Fibroblast of lung (primary cell): Measurements from ENCODE around the gene GSC2. TPM values are rescaled to one million over a fixed set of nuclear protein-coding genes. Genes with fewer than 3 reads are reported as not detected.

Experiments
- DNase-seq, 2 donors: peaks; one replicate each; pipeline versions ENCODE4 v3.0.0 to v3.0.0-alpha.2; 2010; ENCODE audit warnings: low read depth in 2 of 2
- H2AFZ ChIP-seq: 2 replicates; pipeline ENCODE4 v1.5.1; 2012; ENCODE audit warnings: low read length, control low read depth, inconsistent platforms
- H3K27ac ChIP-seq: 2 replicates; pipeline ENCODE4 v1.5.1; 2011; ENCODE audit warnings: low read length, control low read depth; ENCODE audit not compliant: insufficient read depth
- H3K27me3 ChIP-seq: 2 replicates; pipeline ENCODE4 v1.5.1; 2011; ENCODE audit warnings: mild to moderate bottlenecking, low read length; ENCODE audit not compliant: control insufficient read depth, insufficient read depth
- H3K36me3 ChIP-seq: 2 replicates; pipeline ENCODE4 v1.5.1; 2011; ENCODE audit warnings: low read length; ENCODE audit not compliant: control insufficient read depth, insufficient read depth
- H3K4me1 ChIP-seq: 2 replicates; pipeline ENCODE4 v1.5.1; 2011; ENCODE audit warnings: low read length; ENCODE audit not compliant: control insufficient read depth, insufficient read depth; ENCODE audit errors: extremely low read depth
- H3K4me2 ChIP-seq: 2 replicates; pipeline ENCODE4 v1.5.1; 2011; ENCODE audit warnings: low read length, control low read depth; ENCODE audit not compliant: insufficient read depth; ENCODE audit errors: extremely low read depth
- H3K4me3 ChIP-seq, 4 experiments: fragments of 200-600 bp in 1 of 4; sonication (generic) in 1 of 4; replicated peaks in 1 of 4; 2 replicates each; pipeline ENCODE4 v1.5.1; 2011 to 2016; ENCODE audit warnings: low read length in 4 of 4, low read depth in 3 of 4, mild to moderate bottlenecking in 3 of 4, control low read depth in 2 of 4, inconsistent platforms in 1 of 4, mixed read lengths in 1 of 4; ENCODE audit not compliant: insufficient read depth in 1 of 4; ENCODE audit errors: control extremely low read depth in 1 of 4
- H3K79me2 ChIP-seq: 2 replicates; pipeline ENCODE4 v1.5.1; 2012; ENCODE audit warnings: mild to moderate bottlenecking, low read length, inconsistent platforms; ENCODE audit not compliant: control insufficient read depth, insufficient read depth
- H3K9ac ChIP-seq: 2 replicates; pipeline ENCODE4 v1.5.1; 2011; ENCODE audit warnings: mild to moderate bottlenecking, low read length, control low read depth; ENCODE audit not compliant: insufficient read depth
- H3K9me3 ChIP-seq: 2 replicates; pipeline ENCODE4 v1.5.1; 2012; ENCODE audit warnings: low read depth, low read length; ENCODE audit not compliant: control insufficient read depth, insufficient read depth
- H4K20me1 ChIP-seq: 2 replicates; pipeline ENCODE4 v1.5.1; 2011; ENCODE audit warnings: low read length; ENCODE audit not compliant: control insufficient read depth, insufficient read depth; ENCODE audit errors: extremely low read depth
- CTCF ChIP-seq, 2 donors: IDR thresholded peaks in 1 of 2; conservative IDR thresholded peaks in 1 of 2; 1 replicate in 1 of 2; 2 replicates in 1 of 2; pipeline ENCODE4 v1.5.1; 2011 to 2012; ENCODE audit warnings: low read length in 2 of 2, control low read depth in 1 of 2, inconsistent platforms in 1 of 2, low read depth in 1 of 2, mild to moderate bottlenecking in 1 of 2
- EZH2 ChIP-seq: IDR thresholded peaks from 2 replicates; pipeline ENCODE4 v1.5.1; 2012; ENCODE audit warnings: low read length, control low read depth, mild to moderate bottlenecking; ENCODE audit errors: missing control alignments
- polyA plus RNA-seq, 2 donors: library from polyadenylated mRNA; depleted of rRNA in 1 of 2; stranded (reverse) in 1 of 2; unstranded in 1 of 2; fragments of >200 nt; gene quantifications; 2 replicates each; pipeline ENCODE4 v1.2.1, GENCODE V29; 2011 to 2012; ENCODE audit warnings: missing spikeins in 1 of 2
- total RNA-seq: library from RNA; depleted of rRNA; stranded (reverse); fragments of >200 nt; gene quantifications from 2 replicates; pipeline ENCODE4 v1.2.1, GENCODE V29; 2014

The GSC2 gene
- total and polyA plus RNA-seq, 2 donors (not counting 1 experiment from before 2014, with no cell fraction given), result not detected

- Histone ChIP-seq H3K4me3 (no peak overlapping the region), H4K20me1 (peaks cover 2% of the 10 kb centered on the region), H3K27ac (no peak overlapping the region), H2AFZ (no peak overlapping the region), H3K9me3 (no peaks in the 10 kb centered on the region), H3K79me2 (peaks cover 54% of the 10 kb centered on the region), H3K27me3 (no peaks in the 10 kb centered on the region), H3K9ac (no peak overlapping the region), H3K4me1 (peaks cover 3% of the 10 kb centered on the region), H3K4me2 (no peak overlapping the region), H3K36me3 (no peaks in the 10 kb centered on the region)
- no peak for DNase-seq
- TF ChIP-seq EZH2, result no peak
- TF ChIP-seq CTCF (conservative IDR thresholded peaks at IDR 0.05 in 1 of 2, IDR thresholded peaks at IDR 0.05 in 1 of 2; ENCODE audit: low read depth in 1 of 2, low read length in 2 of 2), result no peak
These were observed 44.6 kb downstream of the GSC2 start for GRCh38 chr22:19105456-19105855.

DNA sequence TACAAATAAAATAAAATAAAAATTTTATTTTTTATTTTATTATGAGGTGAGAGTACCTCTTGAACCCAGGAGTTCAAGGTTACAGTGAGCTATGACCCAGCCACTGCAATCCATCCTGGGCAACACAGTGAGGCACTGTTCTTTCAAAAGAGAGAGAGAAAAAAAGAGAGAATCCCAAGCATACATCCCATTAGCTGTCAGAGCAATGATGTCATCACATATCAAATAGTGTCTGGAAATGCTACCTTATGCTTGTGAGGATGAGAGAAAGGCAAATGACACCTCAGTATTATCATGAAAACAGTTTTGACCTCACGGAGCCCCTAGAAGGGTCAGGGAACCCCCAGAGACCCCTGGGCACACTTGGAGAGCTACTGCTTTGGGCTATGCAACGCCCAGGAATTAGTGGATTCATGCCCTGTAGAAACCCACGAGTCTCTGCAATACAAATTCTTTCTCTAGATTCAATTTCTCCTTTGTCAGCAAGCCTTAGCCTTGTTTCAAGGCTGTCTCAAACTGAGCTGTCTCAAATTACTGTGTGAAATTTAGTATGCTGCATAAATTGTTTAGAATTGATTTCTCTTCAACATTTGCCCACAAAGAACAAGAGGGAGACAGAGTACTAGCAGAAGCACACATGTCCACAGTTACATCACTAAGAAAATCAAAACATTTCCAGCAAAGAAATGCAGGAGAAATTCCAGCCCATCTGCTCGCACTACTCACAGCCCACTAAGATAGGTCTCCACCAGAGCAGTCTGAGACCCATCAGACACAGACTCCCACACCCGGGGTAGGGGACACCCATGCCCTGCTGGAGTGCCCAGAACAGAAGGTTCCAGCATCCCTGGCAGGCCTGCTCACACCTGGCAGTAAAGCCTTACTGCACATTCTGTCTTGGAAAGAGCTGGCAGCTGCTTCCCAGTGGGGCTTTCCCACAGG, 45.9 kb downstream of the GSC2 start:
- H3K4me2 ChIP-seq, result no peak overlapping the region
- no peak overlapping the region for H2AFZ ChIP-seq
- DNase-seq, result peak; percentile 21 to 86
- H3K36me3 ChIP-seq, result no peaks in the 10 kb centered on the region
- no peak overlapping the region for H3K4me3 ChIP-seq
- no peak overlapping the region for H3K27ac ChIP-seq
- no peak overlapping the region for H3K9ac ChIP-seq
- TF ChIP-seq EZH2 (no peak), CTCF (conservative IDR thresholded peaks at IDR 0.05 in 1 of 2, IDR thresholded peaks at IDR 0.05 in 1 of 2; ENCODE audit: low read depth in 1 of 2, low read length in 2 of 2) (no peak)
- peaks cover 53% of the 10 kb centered on the region for H3K79me2 ChIP-seq
- peaks cover 3% of the 10 kb centered on the region for H3K4me1 ChIP-seq
- peaks cover 2% of the 10 kb centered on the region for H4K20me1 ChIP-seq
- H3K9me3 ChIP-seq, result no peaks in the 10 kb centered on the region
- H3K27me3 ChIP-seq, result no peaks in the 10 kb centered on the region

GRCh38 chr22:19098157-19098556, 51.9 kb downstream of the GSC2 start:
- Histone ChIP-seq H3K9ac (no peak overlapping the region), H3K4me3 (no peak overlapping the region), H3K9me3 (no peaks in the 10 kb centered on the region), H3K4me1 (no peaks in the 10 kb centered on the region), H3K27ac (no peak overlapping the region), H3K4me2 (no peak overlapping the region), H3K27me3 (no peaks in the 10 kb centered on the region), H3K79me2 (peaks cover 23% of the 10 kb centered on the region), H4K20me1 (no peaks in the 10 kb centered on the region), H3K36me3 (no peaks in the 10 kb centered on the region), H2AFZ (no peak overlapping the region)
- no peak for TF ChIP-seq EZH2
- no peak for TF ChIP-seq CTCF (conservative IDR thresholded peaks at IDR 0.05 in 1 of 2, IDR thresholded peaks at IDR 0.05 in 1 of 2; ENCODE audit: low read depth in 1 of 2, low read length in 2 of 2)
- no peak for DNase-seq
